DOHH2 (cell line): ENCODE measurements around the gene FOSL1.

ENCODE experiments used
- H3F3A ChIP-seq: fragments of 200-600 bp; sonication (generic), shearing (Covaris generic); 2 replicates; pipeline ENCODE4 v1.6.0; 2016; ENCODE audit warnings: antibody characterized with exemption, mild to moderate bottlenecking; ENCODE audit not compliant: control insufficient read depth, insufficient read depth
- H3K27ac ChIP-seq: fragments of 200-600 bp; sonication (generic); 2 replicates; pipeline ENCODE4 v1.5.1; 2014; ENCODE audit warnings: low read depth, mild to moderate bottlenecking, low read length, moderate library complexity
- H3K27me3 ChIP-seq: fragments of 200-600 bp; sonication (generic); 2 replicates; pipeline ENCODE4 v1.6.1; 2014; ENCODE audit warnings: mild to moderate bottlenecking, low read length, mixed read lengths; ENCODE audit not compliant: control insufficient read depth
- H3K36me3 ChIP-seq: fragments of 200-600 bp; sonication (generic); 2 replicates; pipeline ENCODE4 v1.6.1; 2014; ENCODE audit warnings: mild to moderate bottlenecking, low read length, moderate library complexity, mixed read lengths; ENCODE audit not compliant: control insufficient read depth
- H3K4me1 ChIP-seq: fragments of 200-600 bp; sonication (generic); 2 replicates; pipeline ENCODE4 v1.6.1; 2014; ENCODE audit warnings: mild to moderate bottlenecking, low read length, mixed read lengths; ENCODE audit not compliant: control insufficient read depth
- H3K4me2 ChIP-seq: fragments of 200-600 bp; sonication (generic); 2 replicates; pipeline ENCODE4 v1.6.0; 2014; ENCODE audit warnings: mild to moderate bottlenecking, low read length, moderate library complexity
- H3K4me3 ChIP-seq: fragments of 200-600 bp; sonication (generic); 2 replicates; pipeline ENCODE4 v1.5.1; 2014; ENCODE audit warnings: mild to moderate bottlenecking, low read length, mixed read lengths
- H3K79me2 ChIP-seq: fragments of 200-600 bp; sonication (generic); 2 replicates; pipeline ENCODE4 v1.6.1; 2014; ENCODE audit warnings: mild to moderate bottlenecking, low read length, mixed read lengths; ENCODE audit not compliant: control insufficient read depth
- H3K9me2 ChIP-seq: fragments of 200-600 bp; sonication (generic); replicated peaks from 2 replicates; pipeline ENCODE4 v1.6.1; 2014; ENCODE audit warnings: mild to moderate bottlenecking, low read length, mixed read lengths; ENCODE audit not compliant: control insufficient read depth
- H3K9me3 ChIP-seq: fragments of 200-600 bp; sonication (generic); 2 replicates; pipeline ENCODE4 v1.6.1; 2014; ENCODE audit warnings: antibody characterized with exemption, low read length, mixed read lengths; ENCODE audit not compliant: control insufficient read depth, insufficient read depth
- H4K20me1 ChIP-seq: fragments of 200-600 bp; sonication (generic); 2 replicates; pipeline ENCODE4 v1.6.0; 2014; ENCODE audit warnings: low read depth, mild to moderate bottlenecking, antibody characterized with exemption, low read length, moderate library complexity; ENCODE audit not compliant: control insufficient read depth, insufficient read depth
- EZH2phosphoT487 ChIP-seq: fragments of 200-600 bp; sonication (generic); IDR thresholded peaks from 2 replicates; pipeline ENCODE4 v1.6.1; 2017; ENCODE audit warnings: borderline replicate concordance, mild to moderate bottlenecking, antibody characterized with exemption, low read length, moderate library complexity, mixed read lengths
- TF ChIP-seq, protein P1 (sequence below): fragments of 200-600 bp; sonication (generic); IDR thresholded peaks from one replicate; pipeline ENCODE4 v1.5.1; 2014; ENCODE audit warnings: antibody characterized with exemption, mild to moderate bottlenecking, low read depth, low read length; ENCODE audit not compliant: poor library complexity, severe bottlenecking

The FOSL1 gene

DNA sequence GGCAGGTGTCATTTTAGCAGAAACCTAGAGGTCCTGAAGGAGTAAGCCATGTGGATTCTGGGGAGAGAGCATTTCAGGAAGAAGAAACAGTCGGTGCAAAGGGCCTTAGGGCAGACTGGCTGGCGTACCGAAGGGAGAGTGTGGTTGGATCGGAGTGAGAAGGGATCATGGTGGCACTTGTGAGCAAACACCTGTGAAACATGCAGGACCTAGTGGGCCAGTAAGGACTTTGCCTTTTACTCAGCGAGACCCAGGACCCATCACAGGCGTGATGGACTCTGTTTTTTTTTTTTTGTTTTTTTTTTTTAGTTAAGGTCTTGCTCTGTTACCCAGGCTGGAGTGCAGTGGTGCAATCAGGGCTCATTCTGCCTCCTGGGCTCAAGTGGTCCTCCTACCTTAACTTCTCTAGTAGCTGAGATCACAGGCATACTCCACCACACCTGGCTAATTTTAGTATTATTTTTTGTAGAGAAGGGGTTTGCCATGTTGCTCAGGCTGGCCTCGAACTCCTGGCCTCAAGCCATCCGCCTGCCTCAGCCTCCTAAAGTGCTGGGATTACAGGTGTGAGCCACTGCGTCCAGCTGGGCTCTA is 41.6 kb upstream of the FOSL1 start:
- Histone ChIP-seq H3K9me3 (no peaks in the 10 kb centered on the region), H3K9me2 (no peaks in the 10 kb centered on the region), H3K4me3 (no peak overlapping the region), H3K4me1 (no peaks in the 10 kb centered on the region), H3K36me3 (no peaks in the 10 kb centered on the region), H3K4me2 (no peak overlapping the region), H3K27ac (no peak overlapping the region), H3K79me2 (no peaks in the 10 kb centered on the region), H4K20me1 (no peaks in the 10 kb centered on the region), H3K27me3 (peaks cover 18% of the 10 kb centered on the region; the same call in 1 of the 2 replicates), H3F3A (no peaks in the 10 kb centered on the region)
- no peak for TF ChIP-seq EZH2phosphoT487
- TF ChIP-seq, protein P1, sequence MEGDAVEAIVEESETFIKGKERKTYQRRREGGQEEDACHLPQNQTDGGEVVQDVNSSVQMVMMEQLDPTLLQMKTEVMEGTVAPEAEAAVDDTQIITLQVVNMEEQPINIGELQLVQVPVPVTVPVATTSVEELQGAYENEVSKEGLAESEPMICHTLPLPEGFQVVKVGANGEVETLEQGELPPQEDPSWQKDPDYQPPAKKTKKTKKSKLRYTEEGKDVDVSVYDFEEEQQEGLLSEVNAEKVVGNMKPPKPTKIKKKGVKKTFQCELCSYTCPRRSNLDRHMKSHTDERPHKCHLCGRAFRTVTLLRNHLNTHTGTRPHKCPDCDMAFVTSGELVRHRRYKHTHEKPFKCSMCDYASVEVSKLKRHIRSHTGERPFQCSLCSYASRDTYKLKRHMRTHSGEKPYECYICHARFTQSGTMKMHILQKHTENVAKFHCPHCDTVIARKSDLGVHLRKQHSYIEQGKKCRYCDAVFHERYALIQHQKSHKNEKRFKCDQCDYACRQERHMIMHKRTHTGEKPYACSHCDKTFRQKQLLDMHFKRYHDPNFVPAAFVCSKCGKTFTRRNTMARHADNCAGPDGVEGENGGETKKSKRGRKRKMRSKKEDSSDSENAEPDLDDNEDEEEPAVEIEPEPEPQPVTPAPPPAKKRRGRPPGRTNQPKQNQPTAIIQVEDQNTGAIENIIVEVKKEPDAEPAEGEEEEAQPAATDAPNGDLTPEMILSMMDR = no peak

DNA sequence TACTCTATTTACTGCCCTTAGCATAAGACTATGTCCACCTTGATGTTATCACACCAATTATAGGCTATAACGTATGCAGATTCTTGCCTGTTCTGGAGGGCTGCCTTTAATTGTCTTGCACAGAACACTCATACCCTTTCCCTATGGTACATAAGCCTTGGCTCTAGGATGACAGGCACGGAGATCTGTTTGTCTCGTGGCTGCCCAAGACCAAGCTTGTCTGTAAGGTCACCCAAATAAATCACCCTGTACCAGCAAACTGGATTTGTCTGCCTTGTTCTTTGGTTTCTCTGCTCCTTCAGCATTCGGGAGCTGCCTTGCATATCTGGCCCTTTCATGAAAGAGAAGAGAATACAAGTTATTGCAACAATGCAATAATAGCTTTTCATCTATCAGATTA is 37.6 kb upstream of the FOSL1 start:
- no peaks in the 10 kb centered on the region for H3F3A ChIP-seq
- TF ChIP-seq, protein P1 = no peak
- no peak for TF ChIP-seq EZH2phosphoT487
- no peak overlapping the region for H3K27ac ChIP-seq
- no peak overlapping the region for H3K4me2 ChIP-seq
- no peaks in the 10 kb centered on the region for H3K36me3 ChIP-seq
- H3K4me1 ChIP-seq = no peaks in the 10 kb centered on the region
- H4K20me1 ChIP-seq = no peaks in the 10 kb centered on the region
- peaks cover 18% of the 10 kb centered on the region; the same call in 1 of the 2 replicates for H3K27me3 ChIP-seq
- H3K79me2 ChIP-seq = no peaks in the 10 kb centered on the region
- no peaks in the 10 kb centered on the region for H3K9me3 ChIP-seq
- no peaks in the 10 kb centered on the region for H3K9me2 ChIP-seq
- H3K4me3 ChIP-seq = no peak overlapping the region

DNA sequence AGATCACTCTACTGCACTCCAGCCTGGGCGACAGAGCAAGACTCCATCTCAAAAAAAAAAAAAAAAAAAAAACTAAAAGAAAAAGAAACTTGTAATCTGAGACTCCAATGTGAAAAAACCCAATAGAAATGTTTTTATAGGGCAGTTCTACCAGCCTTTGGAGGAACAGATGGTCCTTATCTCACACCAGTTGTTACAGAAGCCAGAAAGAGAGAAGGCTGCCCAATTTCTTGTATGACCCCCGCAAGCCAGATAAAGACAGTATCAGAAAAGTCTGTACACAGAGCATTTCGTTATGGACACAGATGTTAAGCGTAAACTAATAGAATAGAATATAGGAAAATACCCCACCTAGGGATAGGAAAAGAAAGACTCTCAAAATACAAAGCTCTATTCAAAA is 33.8 kb upstream of the FOSL1 start:
- Histone ChIP-seq H3K27ac (no peak overlapping the region), H3K79me2 (no peaks in the 10 kb centered on the region), H3K27me3 (peaks cover 7% of the 10 kb centered on the region; the same call in 1 of the 2 replicates), H4K20me1 (no peaks in the 10 kb centered on the region), H3K9me2 (no peaks in the 10 kb centered on the region), H3F3A (no peaks in the 10 kb centered on the region), H3K4me3 (no peak overlapping the region), H3K4me1 (peaks cover 6% of the 10 kb centered on the region; the same call in 1 of the 2 replicates), H3K36me3 (no peaks in the 10 kb centered on the region), H3K9me3 (no peaks in the 10 kb centered on the region), H3K4me2 (no peak overlapping the region)
- TF ChIP-seq EZH2phosphoT487 = no peak
- TF ChIP-seq, protein P1 = no peak
